PC-9 (cell line): ENCODE results near the gene SPATA3. TPM values are rescaled to one million over a fixed set of nuclear protein-coding genes. Genes with fewer than 3 reads are reported as not detected.
"Not testable (repeated sequence)": the region's sequence is repeated elsewhere in the genome, so short reads cannot be mapped to it uniquely, and the experiment has no call there.

Experiments
- BruUV-seq: library from RNA; stranded (reverse); fragments of 400-500 nt; replicated peaks from 2 replicates; lab custom pipeline; 2021; lab: Mats Ljungman, UMichigan
- CTCF ChIA-PET: fragments of 300-600 bp; sonication (Branson Sonifier 250); formaldehyde crosslinking; loops from one replicate; lab custom pipeline; 2022; ENCODE audit warnings: antibody characterized with exemption; lab: Charles Lee
- POLR2A ChIA-PET: fragments of 300-600 bp; sonication (Branson Sonifier 250); formaldehyde crosslinking; loops from one replicate; lab custom pipeline; 2022; ENCODE audit warnings: antibody characterized with exemption; ENCODE audit not compliant: unreplicated experiment; lab: Charles Lee
- DNase-seq, 2 experiments: peaks; one replicate each; pipeline versions ENCODE4 v3.0.0 to v3.0.0-alpha.2; 2015 to 2022; ENCODE audit warnings: mixed read lengths in 1 of 2
- H2AFZ ChIP-seq: fragments of 200-600 bp; sonication (generic); 2 replicates; pipeline ENCODE4 v1.8.1; 2017; ENCODE audit warnings: antibody characterized with exemption
- H3F3A ChIP-seq: fragments of 200-600 bp; sonication (generic); 2 replicates; pipeline ENCODE4 v1.8.1; 2017; ENCODE audit warnings: antibody characterized with exemption, mild to moderate bottlenecking, low read depth; ENCODE audit not compliant: insufficient read depth
- H3K27ac ChIP-seq: fragments of 200-600 bp; sonication (generic); 2 replicates; pipeline ENCODE4 v1.6.1; 2016; ENCODE audit warnings: mixed run types
- H3K27me3 ChIP-seq: fragments of 200-600 bp; sonication (generic); 2 replicates; pipeline ENCODE4 v1.6.1; 2016; ENCODE audit warnings: low read depth, mixed run types; ENCODE audit not compliant: insufficient read depth
- H3K36me3 ChIP-seq: fragments of 200-600 bp; sonication (generic); 2 replicates; pipeline ENCODE4 v1.6.1; 2016; ENCODE audit warnings: low read depth, mixed run types
- H3K4me1 ChIP-seq: fragments of 200-600 bp; sonication (generic); replicated peaks from 2 replicates; pipeline ENCODE4 v1.6.1; 2016; ENCODE audit warnings: mixed run types; ENCODE audit not compliant: insufficient read depth
- H3K4me2 ChIP-seq: fragments of 200-600 bp; sonication (generic); 2 replicates; pipeline ENCODE4 v1.6.1; 2017; ENCODE audit warnings: mixed run types
- H3K4me3 ChIP-seq: fragments of 200-600 bp; sonication (generic); 2 replicates; pipeline ENCODE4 v1.6.1; 2016; ENCODE audit warnings: mixed run types
- H3K79me2 ChIP-seq: fragments of 200-600 bp; sonication (generic); 2 replicates; pipeline ENCODE4 v1.6.1; 2017; ENCODE audit warnings: low read depth, mixed run types
- H3K9me2 ChIP-seq: fragments of 200-600 bp; sonication (generic); 2 replicates; pipeline ENCODE4 v1.8.1; 2017; ENCODE audit warnings: mild to moderate bottlenecking; ENCODE audit not compliant: insufficient read depth
- H3K9me3 ChIP-seq: fragments of 200-600 bp; sonication (generic); 2 replicates; pipeline ENCODE4 v1.8.1; 2016; ENCODE audit warnings: low read depth; ENCODE audit not compliant: insufficient read depth
- H4K20me1 ChIP-seq: fragments of 200-600 bp; sonication (generic); 2 replicates; pipeline ENCODE4 v1.8.1; 2017; ENCODE audit not compliant: insufficient read depth
- CTCF ChIP-seq: fragments of 200-600 bp; sonication (generic); conservative IDR thresholded peaks from 2 replicates; pipeline ENCODE4 v1.6.1; 2017; ENCODE audit warnings: mixed run types, antibody characterized with exemption, mild to moderate bottlenecking, moderate library complexity
- EZH2 ChIP-seq: fragments of 200-600 bp; sonication (generic); IDR thresholded peaks from 2 replicates; pipeline ENCODE4 v1.8.0; 2017; ENCODE audit warnings: antibody characterized with exemption, low read depth
- intact Hi-C: fragments of 100-400 bp; cut with micrococcal nuclease; formaldehyde crosslinking; loops from one replicate; pipeline ENCODE4 v1.10.0; 2022; ENCODE audit not compliant: unreplicated experiment
- total RNA-seq: library from RNA; stranded (reverse); gene quantifications from 2 replicates; pipeline ENCODE4 v1.2.3, GENCODE V29; 2021

The SPATA3 gene
- total RNA-seq, 1 experiment from 2014 or later = not detected

GRCh38 chr2:231001921-231002320 lies 6.0 kb downstream of the SPATA3 start:
- H3K4me2 ChIP-seq = no peak overlapping the region
- H3K4me1 ChIP-seq = no peaks in the 10 kb centered on the region
- CTCF ChIA-PET = no interaction called here
- H3F3A ChIP-seq = no peaks in the 10 kb centered on the region
- H3K9me3 ChIP-seq = no peaks in the 10 kb centered on the region
- H3K27ac ChIP-seq = no peak overlapping the region
- no peaks in the 10 kb centered on the region for H4K20me1 ChIP-seq
- BruUV-seq = no TSS peak
- peaks cover 49% of the 10 kb centered on the region for H3K27me3 ChIP-seq
- intact Hi-C loops = no loop called here
- POLR2A ChIA-PET = no interaction called here
- no peaks in the 10 kb centered on the region for H3K36me3 ChIP-seq
- no peak for DNase-seq
- TF ChIP-seq EZH2 = no peak
- TF ChIP-seq CTCF = no peak
- H3K79me2 ChIP-seq = no peaks in the 10 kb centered on the region
- H3K9me2 ChIP-seq = no peaks in the 10 kb centered on the region
- no peak overlapping the region for H3K4me3 ChIP-seq
- H2AFZ ChIP-seq = no peak overlapping the region

GRCh38 chr2:231002641-231003040 lies 6.7 kb downstream of the SPATA3 start:
- DNase-seq = no peak
- no peaks in the 10 kb centered on the region for H3K79me2 ChIP-seq
- H3K27ac ChIP-seq = no peak overlapping the region
- TF ChIP-seq CTCF (no peak), EZH2 (no peak)
- H3K4me2 ChIP-seq = no peak overlapping the region
- H3K36me3 ChIP-seq = no peaks in the 10 kb centered on the region
- no peak overlapping the region for H3K4me3 ChIP-seq
- peaks cover 49% of the 10 kb centered on the region for H3K27me3 ChIP-seq
- ChIA-PET CTCF (no interaction called here), POLR2A (no interaction called here)
- H4K20me1 ChIP-seq = no peaks in the 10 kb centered on the region
- intact Hi-C loops = no loop called here
- no peaks in the 10 kb centered on the region for H3F3A ChIP-seq
- H3K9me3 ChIP-seq = no peaks in the 10 kb centered on the region
- no TSS peak for BruUV-seq
- no peaks in the 10 kb centered on the region for H3K4me1 ChIP-seq
- no peaks in the 10 kb centered on the region for H3K9me2 ChIP-seq
- H2AFZ ChIP-seq = no peak overlapping the region

- CTCF ChIA-PET = no interaction called here
- H3K27me3 ChIP-seq = peaks cover 49% of the 10 kb centered on the region
- no peak overlapping the region for H2AFZ ChIP-seq
- H3K4me1 ChIP-seq = no peaks in the 10 kb centered on the region
- TF ChIP-seq EZH2 = no peak
- no peak for TF ChIP-seq CTCF
- H3K27ac ChIP-seq = no peak overlapping the region
- POLR2A ChIA-PET = no interaction called here
- no peak overlapping the region for H3K4me2 ChIP-seq
- BruUV-seq = no TSS peak
- H3K36me3 ChIP-seq = no peaks in the 10 kb centered on the region
- DNase-seq = no peak
- no peaks in the 10 kb centered on the region for H3K79me2 ChIP-seq
- H4K20me1 ChIP-seq = no peaks in the 10 kb centered on the region
- H3F3A ChIP-seq = no peaks in the 10 kb centered on the region
- no peaks in the 10 kb centered on the region for H3K9me2 ChIP-seq
- H3K9me3 ChIP-seq = no peaks in the 10 kb centered on the region
- H3K4me3 ChIP-seq = no peak overlapping the region
- intact Hi-C loops = no loop called here
Observed at GRCh38 chr2:231003186-231003585, 7.3 kb downstream of the SPATA3 start.

GRCh38 chr2:231004930-231005329 lies 9.0 kb downstream of the SPATA3 start:
- H3K9me2 ChIP-seq, H3K4me3 ChIP-seq, H3K9me3 ChIP-seq, POLR2A ChIA-PET, H3K4me2 ChIP-seq, H3K4me1 ChIP-seq, DNase-seq, H4K20me1 ChIP-seq, H2AFZ ChIP-seq, intact Hi-C loops, H3F3A ChIP-seq, H3K79me2 ChIP-seq, H3K36me3 ChIP-seq, CTCF ChIA-PET, BruUV-seq, H3K27ac ChIP-seq: not testable (repeated sequence)
- peaks cover 37% of the 10 kb centered on the region for H3K27me3 ChIP-seq
